22Rv1 (cell line): ENCODE data around the gene CCSER1.

Source experiments
- ZFX ChIP-seq: fragments of 450-650 bp; IDR thresholded peaks from 2 replicates; pipeline ENCODE4 v1.6.1; 2017; ENCODE audit warnings: antibody characterized with exemption, borderline replicate concordance
- TF ChIP-seq, protein P1 (sequence below): fragments of 450-650 bp; IDR thresholded peaks from 2 replicates; pipeline ENCODE4 v1.5.1; 2017; ENCODE audit warnings: mild to moderate bottlenecking

GRCh38 chr4:90515191-90515590 is 388.0 kb downstream of the CCSER1 start:
- TF ChIP-seq, protein P1, sequence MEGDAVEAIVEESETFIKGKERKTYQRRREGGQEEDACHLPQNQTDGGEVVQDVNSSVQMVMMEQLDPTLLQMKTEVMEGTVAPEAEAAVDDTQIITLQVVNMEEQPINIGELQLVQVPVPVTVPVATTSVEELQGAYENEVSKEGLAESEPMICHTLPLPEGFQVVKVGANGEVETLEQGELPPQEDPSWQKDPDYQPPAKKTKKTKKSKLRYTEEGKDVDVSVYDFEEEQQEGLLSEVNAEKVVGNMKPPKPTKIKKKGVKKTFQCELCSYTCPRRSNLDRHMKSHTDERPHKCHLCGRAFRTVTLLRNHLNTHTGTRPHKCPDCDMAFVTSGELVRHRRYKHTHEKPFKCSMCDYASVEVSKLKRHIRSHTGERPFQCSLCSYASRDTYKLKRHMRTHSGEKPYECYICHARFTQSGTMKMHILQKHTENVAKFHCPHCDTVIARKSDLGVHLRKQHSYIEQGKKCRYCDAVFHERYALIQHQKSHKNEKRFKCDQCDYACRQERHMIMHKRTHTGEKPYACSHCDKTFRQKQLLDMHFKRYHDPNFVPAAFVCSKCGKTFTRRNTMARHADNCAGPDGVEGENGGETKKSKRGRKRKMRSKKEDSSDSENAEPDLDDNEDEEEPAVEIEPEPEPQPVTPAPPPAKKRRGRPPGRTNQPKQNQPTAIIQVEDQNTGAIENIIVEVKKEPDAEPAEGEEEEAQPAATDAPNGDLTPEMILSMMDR = no peak
- no peak for TF ChIP-seq ZFX
